ENCODE results near the gene SDHAF3. TPM values are rescaled to one million over a fixed set of nuclear protein-coding genes. Genes with fewer than 3 reads are reported as not detected.
A peak's percentile ranks its signal among the peaks of the same experiment; 100 is the strongest.

The SDHAF3 gene
- total RNA-seq, 1 experiment from 2014 or later, result 27.4 TPM

GRCh38 chr7:97167176-97167575 lies 49.7 kb downstream of the SDHAF3 start:
- no peaks in the 10 kb centered on the region for H3K4me1 ChIP-seq (replicated peaks; ENCODE audit: insufficient read depth)
- H3K79me2 ChIP-seq (ENCODE audit: low read depth), result no peaks in the 10 kb centered on the region
- no peaks in the 10 kb centered on the region for H3K36me3 ChIP-seq (ENCODE audit: low read depth)
- DNase-seq, result no peak
- no peak overlapping the region for H2AFZ ChIP-seq
- ChIA-PET POLR2A (ENCODE audit: unreplicated experiment) (no interaction called here), CTCF (no interaction called here)
- H4K20me1 ChIP-seq (ENCODE audit: insufficient read depth), result no peaks in the 10 kb centered on the region
- no peak overlapping the region for H3K4me3 ChIP-seq
- H3F3A ChIP-seq (ENCODE audit: insufficient read depth, low read depth), result no peaks in the 10 kb centered on the region
- no peaks in the 10 kb centered on the region for H3K27me3 ChIP-seq (ENCODE audit: insufficient read depth, low read depth)
- BruUV-seq (replicated peaks), result no TSS peak
- no peak overlapping the region for H3K27ac ChIP-seq
- no peaks in the 10 kb centered on the region for H3K9me2 ChIP-seq (ENCODE audit: insufficient read depth)
- intact Hi-C loops (cut with micrococcal nuclease; ENCODE audit: unreplicated experiment), result no loop called here
- H3K9me3 ChIP-seq (ENCODE audit: insufficient read depth, low read depth), result no peaks in the 10 kb centered on the region
- no peak overlapping the region for H3K4me2 ChIP-seq
- TF ChIP-seq EZH2 (IDR thresholded peaks at IDR 0.05; ENCODE audit: low read depth), result no peak

GRCh38 chr7:97167749-97168148 lies 50.3 kb downstream of the SDHAF3 start:
- no TSS peak for BruUV-seq (replicated peaks)
- H3K27ac ChIP-seq, result no peak overlapping the region

GRCh38 chr7:97174303-97174702 lies 56.8 kb downstream of the SDHAF3 start:
- no TSS peak for BruUV-seq (replicated peaks)
- CTCF ChIA-PET, result no interaction called here
- no peak overlapping the region for H3K4me3 ChIP-seq
- H3K79me2 ChIP-seq (ENCODE audit: low read depth), result no peaks in the 10 kb centered on the region
- H3K4me1 ChIP-seq (replicated peaks; ENCODE audit: insufficient read depth), result no peaks in the 10 kb centered on the region
- peaks cover 4% of the 10 kb centered on the region; the same call in 1 of the 2 replicates for H4K20me1 ChIP-seq (ENCODE audit: insufficient read depth)
- no peaks in the 10 kb centered on the region for H3K36me3 ChIP-seq (ENCODE audit: low read depth)
- H3K27me3 ChIP-seq (ENCODE audit: insufficient read depth, low read depth), result no peaks in the 10 kb centered on the region
- DNase-seq, result no peak
- H3F3A ChIP-seq (ENCODE audit: insufficient read depth, low read depth), result no peaks in the 10 kb centered on the region
- no peaks in the 10 kb centered on the region for H3K9me2 ChIP-seq (ENCODE audit: insufficient read depth)
- H3K9me3 ChIP-seq (ENCODE audit: insufficient read depth, low read depth), result no peaks in the 10 kb centered on the region
- intact Hi-C loops (cut with micrococcal nuclease; ENCODE audit: unreplicated experiment), result no loop called here
- H2AFZ ChIP-seq, result no peak overlapping the region
- no peak overlapping the region for H3K27ac ChIP-seq
- no peak overlapping the region for H3K4me2 ChIP-seq
- no peak for TF ChIP-seq CTCF (conservative IDR thresholded peaks at IDR 0.05)
- no peak for TF ChIP-seq EZH2 (IDR thresholded peaks at IDR 0.05; ENCODE audit: low read depth)
- POLR2A ChIA-PET (ENCODE audit: unreplicated experiment), result no interaction called here

More at GRCh38 chr7:97167749-97168148, 50.3 kb downstream of the SDHAF3 start:
- H3K4me2 ChIP-seq, result no peak overlapping the region
- H3K4me3 ChIP-seq, result no peak overlapping the region
- H3K36me3 ChIP-seq (ENCODE audit: low read depth), result no peaks in the 10 kb centered on the region
- no peak overlapping the region for H2AFZ ChIP-seq
- H3K27me3 ChIP-seq (ENCODE audit: insufficient read depth, low read depth), result no peaks in the 10 kb centered on the region
- no peaks in the 10 kb centered on the region for H4K20me1 ChIP-seq (ENCODE audit: insufficient read depth)
- CTCF ChIA-PET, result no interaction called here
- no peaks in the 10 kb centered on the region for H3K9me2 ChIP-seq (ENCODE audit: insufficient read depth)
- H3K79me2 ChIP-seq (ENCODE audit: low read depth), result no peaks in the 10 kb centered on the region
- DNase-seq, result no peak
- no peaks in the 10 kb centered on the region for H3K4me1 ChIP-seq (replicated peaks; ENCODE audit: insufficient read depth)
- POLR2A ChIA-PET (ENCODE audit: unreplicated experiment), result no interaction called here
- TF ChIP-seq CTCF (conservative IDR thresholded peaks at IDR 0.05) (no peak), EZH2 (IDR thresholded peaks at IDR 0.05; ENCODE audit: low read depth) (no peak)
- intact Hi-C loops (cut with micrococcal nuclease; ENCODE audit: unreplicated experiment), result no loop called here
- H3F3A ChIP-seq (ENCODE audit: insufficient read depth, low read depth), result no peaks in the 10 kb centered on the region
- H3K9me3 ChIP-seq (ENCODE audit: insufficient read depth, low read depth), result no peaks in the 10 kb centered on the region

GRCh38 chr7:97179454-97180104 lies 62.1 kb downstream of the SDHAF3 start:
- H3K4me1 ChIP-seq (replicated peaks; ENCODE audit: insufficient read depth), result no peaks in the 10 kb centered on the region
- no peaks in the 10 kb centered on the region for H3K27me3 ChIP-seq (ENCODE audit: insufficient read depth, low read depth)
- CTCF ChIA-PET, result no interaction called here
- H3F3A ChIP-seq (ENCODE audit: insufficient read depth, low read depth), result no peaks in the 10 kb centered on the region; the same call in 1 of the 2 replicates
- TF ChIP-seq CTCF (conservative IDR thresholded peaks at IDR 0.05) (peak; percentile 80), EZH2 (IDR thresholded peaks at IDR 0.05; ENCODE audit: low read depth) (no peak)
- intact Hi-C loops (cut with micrococcal nuclease; ENCODE audit: unreplicated experiment), result loop anchor here (1.0 to 5.0 kb wide), 2 partner anchors 75 to 1262 kb away; no protein-coding TSS in a partner anchor
- no peak overlapping the region for H3K4me3 ChIP-seq
- H4K20me1 ChIP-seq (ENCODE audit: insufficient read depth), result peaks cover 4% of the 10 kb centered on the region; the same call in 1 of the 2 replicates
- POLR2A ChIA-PET (ENCODE audit: unreplicated experiment), result no interaction called here
- H3K36me3 ChIP-seq (ENCODE audit: low read depth), result no peaks in the 10 kb centered on the region
- no peak overlapping the region for H2AFZ ChIP-seq
- H3K27ac ChIP-seq, result no peak overlapping the region
- BruUV-seq (replicated peaks), result no TSS peak
- no peaks in the 10 kb centered on the region for H3K9me3 ChIP-seq (ENCODE audit: insufficient read depth, low read depth)
- H3K4me2 ChIP-seq, result no peak overlapping the region
- DNase-seq, result peak in 1 of 2 experiments; percentile 27
- H3K79me2 ChIP-seq (ENCODE audit: low read depth), result no peaks in the 10 kb centered on the region
- H3K9me2 ChIP-seq (ENCODE audit: insufficient read depth), result no peaks in the 10 kb centered on the region
